NCI-H2196 (cell line): ENCODE data around the gene UNC5C.

Experiments used
- DNase-seq: peaks from one replicate; lab custom pipeline; 2025; ENCODE audit not compliant: unreplicated experiment; lab: John Stamatoyannopoulos, UW

UNC5C gene

GRCh38 chr4:95548738-95549245, at the start of gene UNC5C:
Gene UNC5C (minus strand): TSS chr4:95548973.
- DNase-seq, result no peak

- no peak for DNase-seq
Measured at GRCh38 chr4:95596676-95597075, 47.9 kb upstream of the UNC5C start.

- no peak for DNase-seq
Measured at GRCh38 chr4:95594629-95595028, 45.9 kb upstream of the UNC5C start.

- no peak for DNase-seq
Measured at GRCh38 chr4:95594013-95594412, 45.2 kb upstream of the UNC5C start.

GRCh38 chr4:95591278-95591677, 42.5 kb upstream of the UNC5C start:
- no peak for DNase-seq

GRCh38 chr4:95590615-95591014, 41.8 kb upstream of the UNC5C start:
- no peak for DNase-seq

- no peak for DNase-seq
Measured at GRCh38 chr4:95585016-95585695, 36.4 kb upstream of the UNC5C start.

- DNase-seq, result no peak
Measured at GRCh38 chr4:95580226-95580625, 31.5 kb upstream of the UNC5C start.

GRCh38 chr4:95572304-95572991, 23.7 kb upstream of the UNC5C start:
- DNase-seq, result no peak

- DNase-seq, result no peak
Measured at GRCh38 chr4:95571577-95571976, 22.8 kb upstream of the UNC5C start.

- no peak for DNase-seq
Measured at GRCh38 chr4:95563638-95564337, 15.0 kb upstream of the UNC5C start.

- no peak for DNase-seq
Measured at GRCh38 chr4:95560774-95561173, 12.0 kb upstream of the UNC5C start.

- DNase-seq, result no peak
Measured at GRCh38 chr4:95556207-95556859, 7.6 kb upstream of the UNC5C start.

- no peak for DNase-seq
Measured at GRCh38 chr4:95552942-95553550, 4.3 kb upstream of the UNC5C start.

- no peak for DNase-seq
Measured at GRCh38 chr4:95551653-95552052, 2.9 kb upstream of the UNC5C start.

- DNase-seq, result no peak
Measured at GRCh38 chr4:95550115-95550987, 1.6 kb upstream of the UNC5C start.

GRCh38 chr4:95549246-95550114, 707 bp upstream of the UNC5C start:
- no peak for DNase-seq

- no peak for DNase-seq
Measured at GRCh38 chr4:95547715-95548471, 880 bp downstream of the UNC5C start.
